OCI-LY7 (cell line): ENCODE results near the gene PRKRA. TPM values are rescaled to one million over a fixed set of nuclear protein-coding genes. Genes with fewer than 3 reads are reported as not detected.

Experiments used
- BruUV-seq: library from RNA; stranded (reverse); fragments of 400-500 nt; replicated peaks from 2 replicates; lab custom pipeline; 2021; lab: Mats Ljungman, UMichigan
- CTCF ChIA-PET: fragments of 300-600 bp; sonication (Branson Sonifier 250); formaldehyde crosslinking; loops from one replicate; lab custom pipeline; 2022; ENCODE audit warnings: antibody characterized with exemption; ENCODE audit not compliant: unreplicated experiment; lab: Charles Lee
- POLR2A ChIA-PET: fragments of 300-600 bp; sonication (Branson Sonifier 250); formaldehyde crosslinking; loops from one replicate; lab custom pipeline; 2022; ENCODE audit warnings: antibody characterized with exemption; lab: Charles Lee
- DNase-seq: peaks from one replicate; pipeline ENCODE4 v3.0.0-alpha.2; 2015; ENCODE audit warnings: low spot score
- H2AFZ ChIP-seq: fragments of 200-600 bp; sonication (generic), shearing (Covaris generic); 2 replicates; pipeline ENCODE4 v1.6.1; 2014; ENCODE audit warnings: mild to moderate bottlenecking, antibody characterized with exemption, low read length, moderate library complexity
- H3K27ac ChIP-seq: fragments of 200-600 bp; sonication (generic); 2 replicates; pipeline ENCODE4 v1.5.1; 2014; ENCODE audit warnings: mixed run types, low read depth, mild to moderate bottlenecking, moderate library complexity, low read length, inconsistent platforms; ENCODE audit not compliant: poor library complexity, severe bottlenecking
- H3K36me3 ChIP-seq: fragments of 200-600 bp; sonication (generic); 2 replicates; pipeline ENCODE4 v1.6.1; 2014; ENCODE audit warnings: mild to moderate bottlenecking, antibody characterized with exemption, low read length, moderate library complexity, mixed read lengths; ENCODE audit not compliant: insufficient read depth
- H3K4me1 ChIP-seq: fragments of 200-600 bp; sonication (generic); 2 replicates; pipeline ENCODE4 v1.5.1; 2014; ENCODE audit warnings: mild to moderate bottlenecking, low read length; ENCODE audit not compliant: insufficient read depth, poor library complexity, severe bottlenecking
- H3K4me2 ChIP-seq: fragments of 200-600 bp; sonication (generic); 2 replicates; pipeline ENCODE4 v1.6.1; 2014; ENCODE audit warnings: mild to moderate bottlenecking, low read length
- H3K4me3 ChIP-seq: fragments of 200-600 bp; sonication (generic); 2 replicates; pipeline ENCODE4 v1.5.1; 2014; ENCODE audit warnings: mild to moderate bottlenecking, low read depth, low read length; ENCODE audit not compliant: poor library complexity, severe bottlenecking
- H3K79me2 ChIP-seq: fragments of 200-600 bp; sonication (generic); 2 replicates; pipeline ENCODE4 v1.6.1; 2016; ENCODE audit warnings: low read depth, mild to moderate bottlenecking, low read length, moderate library complexity, mixed read lengths; ENCODE audit not compliant: insufficient read depth
- H3K9me2 ChIP-seq: fragments of 200-600 bp; sonication (generic); 2 replicates; pipeline ENCODE4 v1.6.1; 2016; ENCODE audit warnings: mild to moderate bottlenecking, low read length, mixed read lengths; ENCODE audit not compliant: insufficient read depth
- H3K9me3 ChIP-seq: fragments of 200-600 bp; sonication (generic); 2 replicates; pipeline ENCODE4 v1.6.1; 2014; ENCODE audit warnings: mild to moderate bottlenecking, mixed run types, low read length, mixed read lengths
- H4K20me1 ChIP-seq: fragments of 200-600 bp; sonication (generic); 2 replicates; pipeline ENCODE4 v1.6.1; 2014; ENCODE audit warnings: mild to moderate bottlenecking, antibody characterized with exemption, low read length, moderate library complexity, mixed read lengths; ENCODE audit not compliant: insufficient read depth
- EZH2phosphoT487 ChIP-seq: fragments of 200-600 bp; sonication (generic); IDR thresholded peaks from 2 replicates; pipeline ENCODE4 v1.6.1; 2018; ENCODE audit warnings: low read depth, borderline replicate concordance, mild to moderate bottlenecking, mixed run types, antibody characterized with exemption, low read length, moderate library complexity, mixed read lengths
- intact Hi-C: fragments of 100-400 bp; cut with micrococcal nuclease; formaldehyde crosslinking; loops from one replicate; pipeline ENCODE4 v1.10.0; 2022; ENCODE audit not compliant: unreplicated experiment
- total RNA-seq, 2 experiments: library from RNA; depleted of rRNA in 1 of 2; stranded (reverse); fragments of >200 nt in 1 of 2; shearing (Covaris generic) in 1 of 2; gene quantifications; 2 replicates each; pipeline ENCODE4 v1.2.3, GENCODE V29; 2014 to 2022
- TF ChIP-seq, protein P1 (sequence below): fragments of 200-600 bp; sonication (generic); conservative IDR thresholded peaks from 2 replicates; pipeline ENCODE4 v1.5.1; 2014; ENCODE audit warnings: mild to moderate bottlenecking, antibody characterized with exemption, low read length, moderate library complexity, mixed read lengths

Gene PRKRA
- total RNA-seq, 2 experiments from 2014 or later, result 76.4 to 79.5 TPM

DNA sequence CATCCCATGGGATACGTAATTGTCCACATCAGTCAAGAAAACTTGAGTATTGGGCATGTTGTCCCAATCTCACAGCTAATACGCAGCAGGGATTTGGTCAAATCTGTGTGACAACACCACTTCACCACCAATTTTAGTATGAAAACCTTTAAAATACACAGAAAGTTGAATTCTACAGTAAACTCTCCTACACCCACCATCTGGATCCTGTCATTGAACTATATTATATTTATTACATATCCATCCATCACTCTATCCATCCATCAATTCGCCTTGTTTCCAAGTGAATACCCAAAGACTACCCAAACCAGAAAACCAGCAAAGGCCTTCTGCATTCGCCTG, 28.3 kb upstream of the PRKRA start:
- ChIA-PET CTCF (no interaction called here), POLR2A (interaction anchor here (1.6 kb wide), 1 partner anchor 13 kb away, joined by 4 read pairs; no protein-coding TSS in a partner anchor)
- H3K9me2 ChIP-seq, result no peaks in the 10 kb centered on the region
- peak overlapping the region; percentile 78 for H3K4me3 ChIP-seq
- H2AFZ ChIP-seq, result peak overlapping the region; percentile 100; the same call in 1 of the 2 replicates
- peaks cover 13% of the 10 kb centered on the region; the same call in 1 of the 2 replicates for H4K20me1 ChIP-seq
- peak overlapping the region; percentile 86 for H3K27ac ChIP-seq
- H3K36me3 ChIP-seq, result no peaks in the 10 kb centered on the region
- H3K9me3 ChIP-seq, result no peaks in the 10 kb centered on the region
- H3K79me2 ChIP-seq, result peaks cover 51% of the 10 kb centered on the region
- peak overlapping the region; percentile 97 for H3K4me2 ChIP-seq
- DNase-seq, result no peak
- TF ChIP-seq, protein P1, sequence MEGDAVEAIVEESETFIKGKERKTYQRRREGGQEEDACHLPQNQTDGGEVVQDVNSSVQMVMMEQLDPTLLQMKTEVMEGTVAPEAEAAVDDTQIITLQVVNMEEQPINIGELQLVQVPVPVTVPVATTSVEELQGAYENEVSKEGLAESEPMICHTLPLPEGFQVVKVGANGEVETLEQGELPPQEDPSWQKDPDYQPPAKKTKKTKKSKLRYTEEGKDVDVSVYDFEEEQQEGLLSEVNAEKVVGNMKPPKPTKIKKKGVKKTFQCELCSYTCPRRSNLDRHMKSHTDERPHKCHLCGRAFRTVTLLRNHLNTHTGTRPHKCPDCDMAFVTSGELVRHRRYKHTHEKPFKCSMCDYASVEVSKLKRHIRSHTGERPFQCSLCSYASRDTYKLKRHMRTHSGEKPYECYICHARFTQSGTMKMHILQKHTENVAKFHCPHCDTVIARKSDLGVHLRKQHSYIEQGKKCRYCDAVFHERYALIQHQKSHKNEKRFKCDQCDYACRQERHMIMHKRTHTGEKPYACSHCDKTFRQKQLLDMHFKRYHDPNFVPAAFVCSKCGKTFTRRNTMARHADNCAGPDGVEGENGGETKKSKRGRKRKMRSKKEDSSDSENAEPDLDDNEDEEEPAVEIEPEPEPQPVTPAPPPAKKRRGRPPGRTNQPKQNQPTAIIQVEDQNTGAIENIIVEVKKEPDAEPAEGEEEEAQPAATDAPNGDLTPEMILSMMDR, result peak; percentile 48
- no peak for TF ChIP-seq EZH2phosphoT487
- H3K4me1 ChIP-seq, result peaks cover 38% of the 10 kb centered on the region
- BruUV-seq, result no TSS peak
- intact Hi-C loops, result loop anchor here (1.0 kb wide), 1 partner anchor 44 kb away; no protein-coding TSS in a partner anchor

DNA sequence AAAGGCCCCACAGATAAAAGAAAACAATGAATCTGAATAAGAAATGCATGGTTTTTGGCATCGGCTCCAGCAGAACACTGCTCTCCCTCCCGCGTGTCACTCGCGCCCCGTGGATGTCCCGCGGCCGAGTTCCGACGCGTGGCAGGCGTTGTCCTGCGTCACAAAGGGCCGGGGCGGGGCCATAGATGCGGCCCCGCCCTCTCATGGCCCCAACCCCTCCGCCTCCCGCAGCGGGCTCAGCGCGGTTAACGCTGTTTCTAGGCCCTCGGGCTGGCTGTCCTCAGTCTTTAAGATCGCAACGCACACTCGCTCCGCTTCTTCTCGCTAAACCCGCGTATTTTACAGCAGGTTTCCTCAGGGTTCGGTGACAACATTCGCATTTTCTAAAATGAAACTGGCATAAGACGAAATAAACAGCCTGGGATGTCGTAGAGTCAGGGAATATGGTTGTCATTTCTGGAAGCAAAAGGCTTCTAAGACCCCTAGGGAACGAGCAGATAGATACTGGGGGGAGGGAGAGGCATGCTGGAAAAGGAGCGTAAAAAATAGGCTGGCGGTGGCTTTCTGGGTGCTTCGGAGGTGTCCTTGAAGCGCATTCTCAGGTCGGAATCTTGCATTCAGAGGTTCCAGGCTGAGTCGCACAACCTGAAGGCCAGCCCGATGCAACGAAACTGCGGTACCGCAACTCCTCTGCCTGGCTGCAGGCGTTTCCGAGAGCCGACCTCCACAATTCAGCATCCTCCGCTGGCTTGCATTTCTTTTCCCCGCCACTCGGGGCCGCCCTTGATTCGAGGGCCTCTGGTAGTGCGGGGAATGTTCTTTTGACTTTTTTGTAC, 27.7 kb upstream of the PRKRA start, which contains the start of gene FKBP7:
TSS of gene FKBP7 (minus strand) at position 162 of the 836 bp plus-strand sequence. CDS start at position 61, 101 bp downstream.
- Histone ChIP-seq H3K4me2 (peak within 1 kb of the TSS; percentile 97), H2AFZ (peak within 1 kb of the TSS; percentile 100), H3K4me3 (peak within 1 kb of the TSS; percentile 78), H3K27ac (peak within 1 kb of the TSS; percentile 86), H3K79me2 (peaks cover 46% of the 10 kb centered on the region), H3K9me2 (no peaks in the 10 kb centered on the region), H3K4me1 (peaks cover 38% of the 10 kb centered on the region), H4K20me1 (peaks cover 13% of the 10 kb centered on the region; the same call in 1 of the 2 replicates), H3K9me3 (no peaks in the 10 kb centered on the region), H3K36me3 (no peaks in the 10 kb centered on the region)
- CTCF ChIA-PET, result no interaction called here
- DNase-seq, result peak; percentile 87
- no peak for TF ChIP-seq EZH2phosphoT487
- TF ChIP-seq, protein P1, result peak; percentile 85
- intact Hi-C loops, result loop anchor here (1.0 kb wide), 2 partner anchors 27 to 45 kb away; partner anchors contain the start of genes PJVK and PRKRA
- no TSS peak for BruUV-seq
- POLR2A ChIA-PET, result interaction anchor here (1.6 kb wide), 1 partner anchor 14 kb away, joined by 4 read pairs; no protein-coding TSS in a partner anchor
